GM12873 (cell line): ENCODE results near the gene LMBR1.

ENCODE experiments used
- TF ChIP-seq, protein P1 (sequence below): IDR thresholded peaks from 2 replicates; pipeline ENCODE4 v1.5.1; 2012; ENCODE audit warnings: low read depth, mild to moderate bottlenecking, moderate library complexity, low read length, control low read depth; ENCODE audit not compliant: insufficient read depth; ENCODE audit errors: missing control alignments

LMBR1 gene

DNA sequence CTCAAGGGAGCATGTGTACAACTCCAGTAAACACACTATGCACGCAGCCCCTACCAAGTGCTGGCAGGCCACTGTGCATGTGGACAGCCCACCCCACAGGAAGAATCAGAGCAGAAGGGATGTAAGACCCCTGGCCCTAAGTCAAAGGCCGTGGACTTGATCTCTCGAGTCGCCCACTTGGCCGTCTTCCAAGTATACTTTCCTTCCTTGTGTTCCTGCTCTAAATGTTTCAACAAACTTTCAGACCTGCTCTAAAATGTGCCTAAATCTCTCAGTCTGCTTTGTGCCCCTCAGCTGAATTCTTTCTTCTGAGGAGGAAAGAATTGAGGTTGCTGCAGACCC lies 35.4 kb upstream of the LMBR1 start:
- TF ChIP-seq, protein P1, sequence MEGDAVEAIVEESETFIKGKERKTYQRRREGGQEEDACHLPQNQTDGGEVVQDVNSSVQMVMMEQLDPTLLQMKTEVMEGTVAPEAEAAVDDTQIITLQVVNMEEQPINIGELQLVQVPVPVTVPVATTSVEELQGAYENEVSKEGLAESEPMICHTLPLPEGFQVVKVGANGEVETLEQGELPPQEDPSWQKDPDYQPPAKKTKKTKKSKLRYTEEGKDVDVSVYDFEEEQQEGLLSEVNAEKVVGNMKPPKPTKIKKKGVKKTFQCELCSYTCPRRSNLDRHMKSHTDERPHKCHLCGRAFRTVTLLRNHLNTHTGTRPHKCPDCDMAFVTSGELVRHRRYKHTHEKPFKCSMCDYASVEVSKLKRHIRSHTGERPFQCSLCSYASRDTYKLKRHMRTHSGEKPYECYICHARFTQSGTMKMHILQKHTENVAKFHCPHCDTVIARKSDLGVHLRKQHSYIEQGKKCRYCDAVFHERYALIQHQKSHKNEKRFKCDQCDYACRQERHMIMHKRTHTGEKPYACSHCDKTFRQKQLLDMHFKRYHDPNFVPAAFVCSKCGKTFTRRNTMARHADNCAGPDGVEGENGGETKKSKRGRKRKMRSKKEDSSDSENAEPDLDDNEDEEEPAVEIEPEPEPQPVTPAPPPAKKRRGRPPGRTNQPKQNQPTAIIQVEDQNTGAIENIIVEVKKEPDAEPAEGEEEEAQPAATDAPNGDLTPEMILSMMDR = no peak

DNA sequence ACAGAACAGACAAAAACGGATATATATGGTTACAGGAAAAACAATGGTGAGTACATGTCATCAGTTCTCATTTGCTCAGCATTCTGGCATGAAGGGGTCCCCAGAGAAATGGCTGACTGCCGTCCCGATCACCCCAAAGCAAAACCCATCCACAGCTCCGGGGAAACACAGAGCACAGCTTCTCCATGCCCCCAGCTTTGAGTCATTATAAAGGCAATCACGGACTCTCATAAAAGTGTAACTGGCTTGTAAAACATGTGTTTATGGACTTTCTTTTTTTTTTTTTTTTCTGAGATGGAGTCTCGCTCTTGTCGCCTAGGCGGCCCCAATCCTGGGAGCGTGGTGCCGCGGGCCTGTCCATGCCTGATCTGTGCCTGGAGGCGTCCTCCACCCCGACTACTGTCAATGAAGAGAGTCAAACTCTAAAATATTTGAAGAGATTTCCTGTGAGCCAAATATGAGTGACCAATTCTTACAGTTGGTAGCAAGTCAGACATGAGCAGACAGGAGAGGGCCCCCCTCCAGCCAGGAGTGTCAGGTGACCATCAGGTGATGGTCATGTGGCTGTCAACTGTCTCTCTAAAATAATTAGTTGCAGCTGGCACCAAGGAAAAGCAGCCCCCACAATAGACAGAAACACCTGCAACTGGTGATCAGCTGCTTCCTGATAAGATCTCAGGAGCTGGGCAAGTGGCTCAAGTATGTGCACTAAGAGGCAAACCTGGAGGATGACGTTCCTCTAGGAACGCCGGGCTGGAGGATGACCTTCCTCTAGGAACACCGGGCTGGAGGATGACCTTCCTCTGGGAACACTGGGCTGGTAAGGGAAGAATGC lies 34.8 kb upstream of the LMBR1 start:
- TF ChIP-seq, protein P1 = no peak

DNA sequence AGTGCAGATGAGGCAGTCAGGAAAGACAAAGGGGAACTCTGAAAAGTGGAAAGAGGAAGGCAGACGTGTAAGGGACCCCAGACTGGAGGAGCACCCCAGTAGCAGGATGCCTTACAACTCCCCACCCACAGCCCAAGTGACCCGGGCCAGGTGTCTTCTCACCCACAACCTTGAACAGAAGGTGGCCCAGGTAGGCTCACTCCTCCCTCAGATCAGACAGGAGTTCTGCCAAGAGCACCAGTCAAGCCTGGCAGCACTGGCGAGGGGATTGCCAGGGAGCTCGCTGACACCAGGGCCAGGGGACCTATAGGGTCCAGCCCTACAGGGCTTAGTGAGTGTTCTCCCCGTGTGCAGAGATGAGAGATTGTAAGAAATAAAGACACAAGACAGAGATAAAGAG lies 27.1 kb upstream of the LMBR1 start:
- TF ChIP-seq, protein P1 = no peak

DNA sequence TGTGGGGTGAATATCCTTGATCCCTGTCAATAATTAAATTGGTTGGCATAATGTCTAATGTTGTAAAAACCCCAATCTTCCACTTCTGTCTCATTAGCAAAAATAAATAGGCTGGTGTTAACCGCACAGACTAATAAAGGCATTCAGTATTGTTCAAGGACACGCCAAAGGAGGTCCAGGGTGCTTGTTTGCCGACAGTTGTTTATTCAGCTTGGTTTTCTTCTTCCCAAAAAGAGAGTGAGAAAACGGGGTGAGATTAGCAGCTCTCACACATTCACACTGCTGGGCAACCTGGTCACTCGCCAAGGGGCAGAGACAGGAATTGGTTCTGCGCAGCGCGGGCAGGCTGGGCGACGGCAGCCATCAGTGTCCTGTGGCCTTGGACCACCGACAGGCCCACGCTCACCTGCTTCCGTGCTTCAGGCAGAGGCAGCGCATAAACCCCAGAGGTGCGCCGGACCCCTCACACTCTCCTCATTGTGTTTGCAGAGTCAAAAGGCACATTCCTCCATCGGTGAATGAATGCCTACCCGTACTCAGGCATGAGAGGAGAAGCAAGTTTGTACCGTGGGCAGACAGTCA lies 26.2 kb upstream of the LMBR1 start:
- TF ChIP-seq, protein P1 = no peak

DNA sequence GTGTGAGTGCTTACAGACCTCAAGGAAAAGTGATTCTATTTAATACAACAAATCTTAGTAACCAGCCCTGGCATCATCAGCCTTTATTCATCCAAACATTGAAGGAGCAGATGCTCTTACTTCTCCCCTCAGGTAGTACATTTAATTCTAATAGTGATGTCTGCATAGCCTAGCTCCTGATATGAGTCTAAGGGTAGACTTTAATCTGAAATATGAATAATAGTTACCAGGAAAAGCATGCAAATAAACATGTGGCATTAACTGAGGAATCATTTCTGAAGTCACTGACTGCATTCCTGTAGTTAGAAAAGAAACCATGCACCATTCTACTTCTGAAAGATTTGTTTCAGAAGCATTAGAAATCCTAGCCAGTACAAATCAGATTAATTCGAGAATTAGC lies 25.7 kb upstream of the LMBR1 start:
- TF ChIP-seq, protein P1 = no peak

DNA sequence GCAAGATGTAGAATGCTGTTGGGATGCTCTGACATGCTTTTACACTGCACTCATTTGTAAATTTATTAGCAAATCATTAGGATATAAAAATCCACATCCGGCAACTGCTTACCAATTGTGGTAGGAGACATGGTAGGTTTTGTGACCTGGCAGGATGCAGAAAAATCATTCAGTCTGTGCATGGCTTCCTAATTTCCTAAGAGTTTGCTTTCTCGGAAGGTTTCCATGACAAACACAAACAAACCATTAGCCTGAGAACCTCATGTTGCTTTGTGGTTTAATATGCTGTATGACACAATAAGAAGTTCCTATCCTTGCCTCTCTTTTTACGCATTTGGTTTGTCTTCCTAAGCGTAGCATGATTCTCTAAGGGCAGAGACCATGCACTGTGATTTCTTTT lies 14.7 kb upstream of the LMBR1 start:
- TF ChIP-seq, protein P1 = no peak

DNA sequence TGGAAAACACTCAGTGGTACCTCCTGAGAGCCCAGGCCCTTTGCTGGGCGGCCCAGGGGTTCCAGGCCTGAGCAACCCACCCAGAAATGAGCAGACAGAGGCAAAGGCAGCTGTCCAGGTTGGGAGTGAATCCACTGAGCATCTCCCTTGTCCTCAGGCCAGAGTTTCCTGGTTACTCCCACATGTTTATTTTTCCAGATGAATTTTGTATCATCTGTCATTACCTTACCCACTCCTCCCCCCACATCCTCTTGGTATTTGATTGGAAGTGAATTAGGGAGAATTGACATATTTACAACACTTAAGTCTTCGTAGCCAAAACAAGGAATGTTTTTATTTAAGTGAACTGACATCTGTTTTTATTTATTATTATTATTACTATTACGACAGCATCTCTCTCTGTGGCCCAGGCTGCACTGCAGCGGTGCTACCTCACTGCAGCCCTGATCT lies 13.2 kb upstream of the LMBR1 start:
- TF ChIP-seq, protein P1 = no peak
